Activated CD4-positive, alpha-beta T cell treated with anti-CD3 and anti-CD28 coated beads for 4 hours (primary cell): Measurements from ENCODE around the gene GPX5.

Experiments used
- DNase-seq, 2 donors: peaks; one replicate each; pipeline ENCODE4 v3.0.0-alpha.2; 2020

GPX5 gene

GRCh38 chr6:28563430-28564095 is 37.9 kb downstream of the GPX5 start:
- DNase-seq = no peak

GRCh38 chr6:28565823-28566526 is 40.3 kb downstream of the GPX5 start:
- no peak for DNase-seq

GRCh38 chr6:28566527-28567252 is 41.0 kb downstream of the GPX5 start:
- no peak for DNase-seq

- no peak for DNase-seq
Measured at GRCh38 chr6:28567506-28567905, 41.8 kb downstream of the GPX5 start.

GRCh38 chr6:28568515-28569108 is 42.9 kb downstream of the GPX5 start:
- no peak for DNase-seq

GRCh38 chr6:28569748-28570147 is 44.1 kb downstream of the GPX5 start:
- DNase-seq = no peak

- DNase-seq = no peak
Measured at GRCh38 chr6:28580475-28580874, 54.8 kb downstream of the GPX5 start.

- DNase-seq = no peak
Measured at GRCh38 chr6:28583463-28583862, 57.8 kb downstream of the GPX5 start.
